GM21423 (cell line): Measurements from ENCODE around the gene WWOX.

Experiments
- ATAC-seq: cut with Tn5 transposase; IDR thresholded peaks from one replicate; pipeline ENCODE4 v1.9.1; 2021; ENCODE audit warnings: mild to moderate bottlenecking, moderate library complexity; ENCODE audit not compliant: unreplicated experiment

Gene WWOX

DNA sequence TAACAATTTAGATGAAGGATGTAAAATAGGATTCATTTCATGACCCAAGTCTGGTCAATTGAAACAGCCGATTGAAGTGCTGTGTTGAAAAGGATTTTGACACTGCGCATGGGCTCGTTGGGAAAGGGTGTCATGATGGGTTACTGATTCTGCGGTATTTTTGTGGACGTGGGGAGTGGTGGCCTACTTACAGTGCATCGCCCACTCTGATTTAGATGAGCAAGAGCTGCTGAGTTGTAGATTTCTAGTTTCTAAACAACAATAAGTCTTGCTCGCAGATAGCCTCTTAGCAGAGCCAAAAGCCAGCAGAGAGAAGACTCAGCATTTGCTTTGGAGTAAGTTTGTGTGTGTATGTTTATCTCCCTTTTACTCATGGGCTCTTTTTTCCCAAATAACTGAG is 770.0 kb downstream of the WWOX start:
- ATAC-seq, result no peak

DNA sequence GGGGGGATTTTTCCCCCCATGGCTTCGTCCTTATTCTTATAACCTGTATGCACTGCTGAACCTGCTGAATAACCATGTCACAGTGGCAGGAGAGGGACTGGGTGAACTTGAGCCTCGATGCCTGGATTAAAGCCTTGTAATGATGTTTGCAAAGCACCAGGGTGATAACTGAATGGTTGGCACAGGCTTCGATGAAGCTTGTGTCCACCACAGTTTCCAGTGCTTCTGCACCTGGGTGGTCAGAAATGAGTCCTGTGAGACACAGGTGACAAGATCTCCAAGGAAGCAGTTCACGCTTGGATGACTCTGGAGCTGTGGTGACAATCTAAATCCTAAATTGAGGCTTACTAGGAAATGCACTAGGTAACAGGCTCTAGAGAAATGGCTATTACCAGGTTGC is 771.8 kb downstream of the WWOX start:
- ATAC-seq, result no peak

DNA sequence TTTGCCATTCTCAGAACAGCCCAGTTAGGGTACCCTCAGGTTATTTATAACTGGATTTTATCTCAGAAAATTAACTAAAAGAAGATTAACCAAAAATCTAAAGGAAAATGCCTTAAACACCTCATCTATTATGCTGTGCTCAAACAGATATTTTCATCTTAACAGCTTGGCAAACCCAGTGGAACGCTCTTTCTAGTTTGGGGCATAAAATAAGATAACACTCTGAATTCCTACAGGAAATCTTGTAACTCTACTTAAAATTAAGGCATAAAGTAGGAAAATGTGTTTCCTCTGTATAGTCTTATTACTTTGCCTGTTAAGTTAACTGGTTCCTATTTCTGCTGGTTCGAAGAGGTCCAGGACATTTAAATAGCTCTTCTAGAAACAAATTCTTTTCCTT is 777.2 kb downstream of the WWOX start:
- ATAC-seq, result no peak

DNA sequence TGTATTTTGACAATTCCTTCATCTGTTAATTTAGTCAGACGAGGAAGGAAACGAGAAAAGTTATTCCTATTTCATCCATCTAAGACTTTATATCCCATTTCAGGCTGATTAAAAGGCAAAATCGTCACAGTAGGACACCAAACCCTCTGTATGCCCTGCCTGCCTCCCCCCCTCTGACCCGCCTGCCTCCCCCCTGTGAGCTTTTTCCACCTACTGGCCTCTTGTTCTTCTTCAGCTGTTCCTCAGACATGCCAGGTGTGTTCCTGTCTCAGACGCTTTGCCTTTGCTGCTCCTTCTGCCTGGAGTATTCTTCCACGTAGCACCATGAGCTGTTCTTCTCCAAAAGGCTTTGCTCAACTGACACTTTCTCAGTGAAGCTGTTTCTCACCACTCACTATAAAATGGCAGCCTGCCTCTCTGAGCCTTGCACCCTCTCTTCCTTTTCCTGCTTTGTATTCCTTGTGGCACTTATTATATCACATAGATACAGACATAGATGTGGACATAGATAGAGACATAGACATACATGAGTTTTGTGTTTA is 777.7 kb downstream of the WWOX start:
- ATAC-seq, result no peak

DNA sequence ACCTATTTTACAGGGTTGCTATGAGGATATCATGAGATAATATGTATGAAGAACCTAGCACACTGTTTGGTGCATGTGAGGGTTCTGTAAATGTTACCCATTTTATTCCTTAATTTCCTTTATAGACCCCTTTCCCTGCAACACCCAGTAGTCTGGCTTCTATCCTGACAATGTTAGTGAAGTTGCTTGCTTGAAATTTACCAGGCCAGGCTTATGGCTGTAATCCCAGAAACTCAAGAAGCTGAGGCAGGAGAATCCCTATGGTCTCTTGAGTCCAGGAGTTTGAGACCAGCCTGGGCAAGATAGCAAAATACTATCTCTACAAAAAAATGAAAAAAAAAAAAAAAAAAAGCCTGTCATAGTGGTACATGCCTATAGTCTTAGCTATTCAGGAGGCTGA is 779.1 kb downstream of the WWOX start:
- ATAC-seq, result no peak

DNA sequence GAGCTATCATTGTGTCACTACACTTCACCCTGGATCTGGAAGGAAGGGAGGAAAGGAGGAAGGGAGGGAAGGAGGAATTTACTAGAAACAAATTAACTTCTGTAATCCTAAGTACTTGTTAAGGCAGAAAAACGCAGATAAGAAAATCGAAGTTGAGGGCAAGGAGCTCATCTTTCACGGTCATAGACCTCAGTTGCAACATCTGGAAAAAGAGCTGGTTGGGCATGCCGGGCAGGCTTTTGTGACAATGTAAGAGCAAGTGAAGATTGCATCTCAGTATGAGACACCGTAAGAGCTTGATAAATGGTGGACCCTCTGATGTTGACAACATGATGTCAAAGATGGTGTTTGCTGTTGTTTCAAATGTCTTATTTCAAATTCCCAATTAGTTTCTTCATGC is 779.6 kb downstream of the WWOX start:
- ATAC-seq, result no peak

DNA sequence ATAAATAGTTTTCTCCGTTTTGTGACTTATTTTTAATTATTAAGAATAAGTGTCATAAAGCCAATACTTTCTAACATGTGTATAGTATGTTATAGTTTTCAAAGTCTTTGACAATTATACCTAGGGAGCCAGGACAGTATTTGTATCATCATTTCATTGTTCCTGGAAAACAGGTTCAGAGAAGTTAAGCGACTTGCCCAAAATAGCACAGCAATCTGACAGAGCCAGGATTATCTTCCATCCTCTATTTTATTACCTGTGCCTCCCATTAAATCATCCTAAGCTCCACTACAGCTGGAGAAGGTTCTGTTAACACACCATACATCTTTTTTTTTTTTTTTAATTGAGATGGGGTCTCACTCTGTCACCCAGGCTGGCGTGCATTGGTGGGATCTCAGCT is 782.7 kb downstream of the WWOX start:
- no peak for ATAC-seq

DNA sequence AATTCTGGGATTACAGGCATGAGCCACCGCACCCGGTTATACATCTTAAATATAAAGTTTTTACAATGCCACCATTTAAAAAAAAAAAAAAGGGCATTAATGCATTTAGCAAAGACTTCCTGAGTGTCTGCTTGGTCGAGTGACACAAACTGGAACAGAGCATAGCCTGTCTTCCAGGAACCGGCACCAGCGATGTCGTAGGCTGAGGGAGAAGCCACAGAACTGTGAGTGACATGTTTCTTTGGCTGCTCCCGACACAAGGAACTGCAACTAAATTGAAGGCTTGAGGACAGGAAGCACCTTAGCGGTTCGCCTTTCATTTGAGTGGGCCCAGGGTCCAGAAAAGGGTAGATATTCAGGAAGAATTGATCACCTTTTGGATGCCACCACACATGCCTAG is 783.3 kb downstream of the WWOX start:
- no peak for ATAC-seq

DNA sequence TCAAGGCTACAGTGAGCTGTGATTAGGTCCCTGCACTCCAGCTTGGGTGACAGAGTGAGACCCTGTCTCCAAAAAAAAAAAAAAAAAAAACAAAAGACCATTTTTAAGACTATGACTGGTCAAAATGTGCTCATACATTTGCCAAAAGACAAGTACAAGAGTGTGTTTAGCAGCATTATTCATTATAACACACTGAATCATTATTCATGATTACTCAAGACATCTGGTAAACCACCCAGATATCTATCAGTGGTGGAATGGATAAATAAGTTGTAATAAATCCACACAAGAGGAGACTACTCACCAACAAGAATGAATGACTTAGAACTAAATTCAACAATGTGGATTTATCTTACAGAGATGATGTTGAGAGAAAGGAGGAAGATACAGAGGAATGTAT is 784.8 kb downstream of the WWOX start:
- no peak for ATAC-seq

DNA sequence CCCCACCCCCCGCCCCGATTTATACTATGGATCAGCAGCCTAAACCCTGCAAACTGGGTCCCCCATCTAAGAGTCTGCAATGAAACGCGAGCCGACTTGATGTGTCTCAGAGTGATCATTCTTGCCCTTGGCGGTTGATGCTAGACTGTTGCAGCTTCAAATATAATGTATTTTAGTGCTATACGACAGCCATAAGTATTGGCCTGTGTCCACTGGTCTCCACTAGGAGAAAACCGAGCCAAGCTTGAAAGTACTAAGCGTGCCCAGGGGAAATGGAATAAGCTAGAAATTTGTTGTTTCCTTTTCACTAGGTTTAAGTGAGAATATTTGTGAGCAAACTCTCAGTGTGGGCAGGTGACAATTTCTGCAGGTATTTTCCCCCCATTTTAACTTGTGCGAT is 789.9 kb downstream of the WWOX start:
- no peak for ATAC-seq

DNA sequence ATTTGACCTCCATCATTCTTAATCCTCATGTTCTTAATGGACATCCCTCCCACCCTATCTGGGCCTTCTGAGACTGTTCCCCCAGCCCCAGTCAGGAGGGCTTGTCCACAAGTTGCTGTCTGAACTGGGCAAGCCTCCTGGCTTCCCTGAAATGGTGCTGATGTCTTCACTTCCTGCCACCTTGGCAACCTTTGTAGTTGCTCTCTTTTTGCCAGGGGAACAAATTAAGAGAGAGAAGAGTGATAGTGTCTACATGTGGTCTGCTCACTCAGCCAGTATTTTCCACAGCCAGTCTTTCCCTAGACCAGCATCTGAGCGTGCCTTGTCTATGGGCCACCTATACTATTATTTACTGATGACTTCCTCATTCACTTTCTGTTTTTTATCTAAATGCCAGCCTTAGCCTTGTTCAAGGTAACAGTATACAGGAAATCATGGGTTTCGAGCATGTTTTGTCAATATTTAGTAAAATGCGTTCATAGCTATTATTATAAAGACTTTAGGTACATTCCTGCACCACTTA is 791.0 kb downstream of the WWOX start:
- ATAC-seq, result no peak

DNA sequence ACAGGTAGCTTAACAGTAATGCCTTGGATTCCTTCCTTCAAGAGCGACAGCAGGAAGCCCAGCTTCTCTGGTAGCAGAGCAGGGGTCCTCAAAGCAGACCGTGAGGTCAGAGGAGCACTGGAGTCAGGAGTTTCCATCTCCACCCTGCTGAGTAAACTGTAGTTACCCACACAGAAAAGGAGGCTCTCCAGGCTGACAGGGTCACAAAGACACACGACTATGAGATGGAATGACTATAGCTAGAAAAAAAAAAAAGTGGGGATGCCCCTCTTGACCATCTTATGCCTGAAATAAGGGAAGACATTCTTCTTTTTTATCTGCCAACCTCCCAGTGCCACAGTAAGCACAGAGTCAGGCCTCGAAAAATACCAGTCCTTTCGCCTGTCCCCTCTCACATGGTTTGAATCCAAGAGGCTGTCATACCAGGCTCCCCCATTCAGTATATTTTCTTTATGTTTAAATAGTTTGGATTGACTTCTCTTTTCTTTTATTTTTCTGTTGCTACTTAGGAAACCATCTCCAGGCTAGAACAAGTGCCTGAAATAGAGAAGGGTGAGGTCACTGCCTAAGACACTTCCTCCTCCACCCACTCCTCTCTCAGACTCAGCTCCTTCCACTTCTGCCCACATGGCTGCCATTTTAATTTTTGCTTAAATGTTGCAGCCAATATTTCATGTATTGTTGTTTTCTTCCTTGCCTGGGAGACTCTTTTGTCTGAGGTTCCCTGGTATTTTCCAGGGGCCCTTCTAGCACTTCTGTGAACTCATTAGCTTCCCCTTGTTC is 793.7 kb downstream of the WWOX start:
- no peak for ATAC-seq

DNA sequence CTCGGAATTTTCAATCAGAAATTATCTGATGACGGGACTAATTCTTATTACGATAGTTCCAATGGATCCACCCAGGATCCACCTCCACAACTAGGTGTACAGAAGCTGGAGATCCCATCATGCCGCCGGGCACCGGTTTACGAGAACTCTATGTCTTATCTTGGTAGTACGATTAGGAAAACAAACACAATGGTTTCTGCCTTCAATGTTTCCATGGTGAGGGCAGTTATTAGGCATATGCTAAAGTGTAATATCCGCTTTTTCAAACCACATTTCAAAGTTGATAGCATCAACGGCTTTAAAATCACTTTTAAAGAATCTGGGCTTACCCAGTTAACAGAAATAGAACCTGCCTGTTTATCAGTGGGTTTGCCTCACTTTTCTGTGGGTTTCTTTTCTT is 795.4 kb downstream of the WWOX start:
- ATAC-seq, result no peak

DNA sequence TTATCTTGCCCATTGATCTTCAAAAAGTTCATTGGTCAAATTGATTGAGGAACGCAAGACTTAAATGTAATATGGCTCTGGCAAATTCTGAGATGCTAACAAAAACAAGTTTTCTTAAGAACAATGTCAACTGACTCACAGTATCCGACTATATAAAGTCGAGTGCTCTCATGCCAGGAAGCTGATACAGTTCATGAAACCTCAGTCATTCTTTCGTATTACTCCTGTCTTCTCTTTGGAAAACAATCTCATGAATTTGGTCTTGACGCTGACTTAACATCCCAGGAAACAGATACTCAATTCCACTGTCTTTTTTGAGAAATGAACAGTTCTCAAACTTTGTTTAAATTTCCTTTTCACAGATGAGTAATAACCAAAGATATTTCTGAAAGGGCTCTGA is 796.2 kb downstream of the WWOX start:
- ATAC-seq, result no peak

DNA sequence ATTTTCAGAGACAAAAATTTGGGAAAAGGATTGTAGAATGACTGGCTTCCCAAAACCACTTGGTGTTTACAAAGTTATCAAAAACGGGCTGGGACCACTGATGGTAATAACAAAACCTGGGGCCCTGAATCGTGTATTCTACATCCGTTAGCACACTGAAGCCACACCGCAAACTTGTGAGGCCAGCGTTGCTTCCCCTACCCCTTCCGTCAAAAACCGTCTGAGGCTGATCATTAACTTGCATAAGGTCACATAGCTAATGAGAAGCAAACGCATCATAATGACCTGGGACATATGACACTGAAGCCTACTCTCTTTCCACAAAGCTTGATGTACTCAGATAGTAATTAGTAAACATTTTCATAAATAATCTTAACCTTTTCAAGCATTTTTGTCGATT is 796.8 kb downstream of the WWOX start:
- no peak for ATAC-seq

DNA sequence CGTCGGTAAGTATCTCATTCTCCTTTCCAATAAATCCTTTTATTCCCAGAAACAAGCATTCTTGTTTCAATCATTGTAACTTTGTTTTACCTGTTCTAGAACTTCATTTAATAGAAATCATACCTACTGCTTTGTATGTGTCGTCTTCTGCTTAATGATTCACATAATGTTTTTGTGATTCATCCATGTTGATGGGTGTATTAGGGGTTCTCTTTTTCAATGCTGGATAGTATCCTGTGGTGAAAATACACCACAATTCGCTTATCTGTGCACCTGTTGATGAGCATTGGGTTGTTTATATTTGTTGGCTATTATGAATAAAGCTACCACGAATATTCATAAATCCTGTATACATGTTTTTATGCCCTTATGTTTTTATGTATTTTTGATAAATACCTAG is 797.8 kb downstream of the WWOX start:
- ATAC-seq, result no peak

DNA sequence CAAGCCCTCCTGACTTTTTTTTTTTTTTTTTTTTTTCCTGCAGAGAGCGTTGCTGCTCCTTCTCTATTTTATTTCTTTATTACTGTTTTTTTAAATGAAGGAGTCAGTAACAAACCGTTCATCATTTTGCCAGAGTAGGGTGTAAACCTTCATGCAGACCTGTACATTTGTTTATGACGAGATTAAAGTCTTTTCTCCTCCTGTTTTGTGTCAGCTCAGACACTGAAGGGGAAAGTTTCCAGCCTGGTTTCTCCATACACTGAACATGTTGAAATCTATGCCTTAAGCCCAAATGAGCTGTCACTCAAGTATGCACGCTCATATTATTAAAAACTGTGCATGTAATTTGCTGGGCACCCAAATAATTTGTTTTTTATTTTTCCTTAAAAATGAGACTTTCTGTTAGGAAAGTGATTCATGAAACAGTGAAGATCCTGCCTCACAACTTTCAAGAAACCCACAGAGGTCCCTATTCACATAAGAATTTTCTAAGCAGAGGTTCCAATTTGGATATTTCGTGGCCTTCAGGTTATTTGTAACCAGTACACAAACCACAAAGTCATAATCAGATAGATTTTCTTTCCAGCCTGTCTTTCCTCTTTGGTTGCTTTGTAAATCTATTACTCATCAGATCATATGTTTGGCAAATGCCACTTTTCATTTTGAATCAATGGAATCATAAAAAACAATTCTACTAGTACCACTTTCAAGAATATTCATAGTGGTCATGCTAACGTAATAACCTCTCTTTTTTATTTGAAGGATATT is 800.8 kb downstream of the WWOX start:
- ATAC-seq, result no peak

DNA sequence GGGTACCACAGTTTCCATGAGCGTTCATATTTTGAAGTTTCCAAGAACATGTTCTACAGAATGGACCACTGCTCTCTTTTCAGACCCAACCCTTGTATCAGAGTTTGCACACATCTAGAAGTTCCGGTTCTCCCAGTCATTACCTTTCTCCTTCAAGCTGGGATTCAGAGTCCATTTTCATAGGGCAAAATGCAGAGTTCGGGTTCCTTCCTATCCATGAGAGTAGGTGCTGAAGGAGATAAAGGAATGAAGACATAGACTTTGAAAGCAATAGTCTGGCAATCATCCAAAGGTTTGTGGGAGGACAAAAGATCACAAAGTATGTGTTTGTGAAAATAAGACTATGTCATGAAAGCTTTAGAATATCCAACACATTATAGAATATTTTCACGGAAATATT is 801.5 kb downstream of the WWOX start:
- ATAC-seq, result no peak

DNA sequence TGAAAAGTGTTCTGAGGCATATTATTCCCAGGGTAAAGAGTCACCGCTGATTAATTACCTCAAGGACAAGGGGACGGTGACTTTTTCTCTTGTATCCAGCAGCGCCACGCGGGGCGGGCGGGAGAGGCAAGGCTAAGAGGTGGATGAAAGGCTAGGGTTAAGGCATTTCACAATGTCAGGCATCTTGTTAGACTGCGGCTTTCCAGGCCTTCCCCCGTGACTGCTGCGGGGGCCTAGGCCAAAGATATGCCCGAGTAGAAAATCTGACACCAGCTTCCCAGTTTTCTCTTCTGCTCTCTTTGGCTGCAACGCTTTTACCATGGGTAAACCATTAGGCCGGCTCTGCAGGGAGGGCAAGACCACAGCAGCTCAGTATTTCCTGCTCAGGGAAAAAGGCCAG is 802.9 kb downstream of the WWOX start:
- no peak for ATAC-seq

DNA sequence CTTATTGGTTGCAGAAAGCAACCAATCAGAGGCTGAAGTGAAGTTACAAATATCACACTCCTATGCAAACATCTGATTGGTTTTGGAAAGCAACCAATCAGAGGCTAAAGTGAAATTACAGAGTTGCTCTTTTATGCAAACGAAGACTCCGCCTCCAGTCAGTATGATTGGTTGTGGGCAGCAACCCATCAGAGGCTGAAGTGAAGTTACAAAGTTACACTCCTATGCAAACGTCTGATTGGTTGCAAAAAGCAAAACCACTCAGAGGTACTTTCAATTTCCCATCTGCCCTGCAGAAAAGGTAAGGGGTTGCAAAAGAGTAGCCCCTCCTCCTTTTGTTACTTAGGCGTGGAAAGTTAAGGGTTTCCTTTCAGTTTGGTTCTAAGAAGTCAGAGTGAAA is 803.8 kb downstream of the WWOX start:
- no peak for ATAC-seq

DNA sequence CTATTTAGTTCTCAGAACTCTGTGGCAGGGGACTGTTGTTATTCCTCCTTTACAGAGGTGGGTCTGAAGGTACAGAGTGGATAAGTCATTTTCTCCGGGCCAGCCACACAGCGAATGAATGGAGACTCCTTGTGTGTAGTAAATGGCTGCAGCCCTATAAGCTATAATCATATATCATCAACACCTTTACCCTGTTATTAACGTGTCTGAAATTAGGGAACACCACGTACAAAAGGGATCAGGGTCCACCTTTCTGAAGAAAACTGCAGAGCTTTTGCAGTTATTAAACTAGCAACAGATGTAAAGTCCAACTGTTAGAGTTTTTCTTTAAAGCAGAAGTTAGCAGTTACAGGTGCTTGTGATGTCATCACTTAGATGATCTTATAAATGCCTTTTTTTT is 804.4 kb downstream of the WWOX start:
- no peak for ATAC-seq

DNA sequence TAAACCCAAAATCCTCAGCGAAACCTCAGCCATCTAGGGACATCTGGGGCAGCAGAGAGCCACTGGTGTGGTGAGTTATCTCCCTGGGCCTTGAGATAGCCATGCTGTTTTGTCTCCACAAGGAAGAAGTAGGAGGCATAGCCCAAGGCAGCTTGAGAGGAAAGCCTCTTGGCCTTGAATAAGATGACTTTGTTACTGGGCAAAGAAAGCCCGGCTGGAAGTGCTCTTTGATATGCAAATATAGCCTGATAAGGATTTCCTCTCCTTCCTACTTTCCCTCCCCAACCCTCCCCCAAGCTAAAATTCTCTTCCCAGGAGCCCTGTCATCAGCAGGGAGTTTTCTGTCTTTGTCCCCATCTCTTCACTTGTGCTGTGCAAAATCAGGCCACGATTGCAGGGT is 806.7 kb downstream of the WWOX start:
- ATAC-seq, result no peak
